PC-9 (cell line): Measurements from ENCODE around the gene OR6J1.

ENCODE experiments used
- EZH2 ChIP-seq: fragments of 200-600 bp; sonication (generic); IDR thresholded peaks from 2 replicates; pipeline ENCODE4 v1.8.0; 2017; ENCODE audit warnings: antibody characterized with exemption, low read depth
- TF ChIP-seq, protein P1 (sequence below): fragments of 200-600 bp; sonication (generic); conservative IDR thresholded peaks from 2 replicates; pipeline ENCODE4 v1.6.1; 2017; ENCODE audit warnings: mixed run types, antibody characterized with exemption, mild to moderate bottlenecking, moderate library complexity

GRCh38 chr14:22671622-22672021 lies 27.5 kb upstream of the OR6J1 start:
- TF ChIP-seq, protein P1, sequence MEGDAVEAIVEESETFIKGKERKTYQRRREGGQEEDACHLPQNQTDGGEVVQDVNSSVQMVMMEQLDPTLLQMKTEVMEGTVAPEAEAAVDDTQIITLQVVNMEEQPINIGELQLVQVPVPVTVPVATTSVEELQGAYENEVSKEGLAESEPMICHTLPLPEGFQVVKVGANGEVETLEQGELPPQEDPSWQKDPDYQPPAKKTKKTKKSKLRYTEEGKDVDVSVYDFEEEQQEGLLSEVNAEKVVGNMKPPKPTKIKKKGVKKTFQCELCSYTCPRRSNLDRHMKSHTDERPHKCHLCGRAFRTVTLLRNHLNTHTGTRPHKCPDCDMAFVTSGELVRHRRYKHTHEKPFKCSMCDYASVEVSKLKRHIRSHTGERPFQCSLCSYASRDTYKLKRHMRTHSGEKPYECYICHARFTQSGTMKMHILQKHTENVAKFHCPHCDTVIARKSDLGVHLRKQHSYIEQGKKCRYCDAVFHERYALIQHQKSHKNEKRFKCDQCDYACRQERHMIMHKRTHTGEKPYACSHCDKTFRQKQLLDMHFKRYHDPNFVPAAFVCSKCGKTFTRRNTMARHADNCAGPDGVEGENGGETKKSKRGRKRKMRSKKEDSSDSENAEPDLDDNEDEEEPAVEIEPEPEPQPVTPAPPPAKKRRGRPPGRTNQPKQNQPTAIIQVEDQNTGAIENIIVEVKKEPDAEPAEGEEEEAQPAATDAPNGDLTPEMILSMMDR: no peak
- no peak for TF ChIP-seq EZH2
